ENCODE results near the gene B3GNT3.
A peak's percentile ranks its signal among the peaks of the same experiment; 100 is the strongest.

DNA sequence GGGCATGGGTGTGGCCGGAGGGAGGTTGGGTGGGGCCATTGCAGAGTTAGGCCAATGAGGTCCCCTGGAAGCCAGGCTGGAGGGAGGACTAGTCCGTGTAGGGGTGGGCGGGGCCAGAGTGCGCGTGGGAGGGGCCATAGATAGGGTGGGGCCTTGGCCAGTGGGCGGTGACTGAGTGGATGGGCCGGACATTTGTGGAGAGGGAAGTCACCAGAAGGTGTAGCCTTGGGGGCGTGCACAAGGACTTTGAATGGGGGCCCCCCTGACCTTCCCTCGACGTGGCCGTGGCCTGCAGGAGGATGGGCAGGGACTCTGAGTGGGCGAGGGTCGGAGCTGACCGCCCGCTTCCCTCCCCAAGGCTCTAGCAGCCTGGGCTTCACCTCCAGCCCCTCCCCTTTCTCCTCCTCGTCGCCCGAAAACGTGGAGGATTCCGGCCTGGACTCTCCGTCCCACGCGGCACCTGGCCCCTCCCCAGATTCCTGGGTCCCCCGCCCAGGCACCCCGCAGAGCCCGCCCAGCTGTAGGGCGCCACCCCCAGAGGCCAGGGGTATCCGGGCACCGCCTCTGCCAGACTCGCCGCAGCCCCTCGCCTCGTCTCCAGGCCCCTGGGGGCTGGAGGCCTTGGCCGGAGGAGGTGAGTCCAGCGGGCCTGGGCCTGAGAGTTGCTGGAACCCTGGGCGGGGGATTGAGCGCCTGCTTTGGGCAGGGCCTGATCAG lies 16.5 kb upstream of the B3GNT3 start:
- TF ChIP-seq, protein P1, sequence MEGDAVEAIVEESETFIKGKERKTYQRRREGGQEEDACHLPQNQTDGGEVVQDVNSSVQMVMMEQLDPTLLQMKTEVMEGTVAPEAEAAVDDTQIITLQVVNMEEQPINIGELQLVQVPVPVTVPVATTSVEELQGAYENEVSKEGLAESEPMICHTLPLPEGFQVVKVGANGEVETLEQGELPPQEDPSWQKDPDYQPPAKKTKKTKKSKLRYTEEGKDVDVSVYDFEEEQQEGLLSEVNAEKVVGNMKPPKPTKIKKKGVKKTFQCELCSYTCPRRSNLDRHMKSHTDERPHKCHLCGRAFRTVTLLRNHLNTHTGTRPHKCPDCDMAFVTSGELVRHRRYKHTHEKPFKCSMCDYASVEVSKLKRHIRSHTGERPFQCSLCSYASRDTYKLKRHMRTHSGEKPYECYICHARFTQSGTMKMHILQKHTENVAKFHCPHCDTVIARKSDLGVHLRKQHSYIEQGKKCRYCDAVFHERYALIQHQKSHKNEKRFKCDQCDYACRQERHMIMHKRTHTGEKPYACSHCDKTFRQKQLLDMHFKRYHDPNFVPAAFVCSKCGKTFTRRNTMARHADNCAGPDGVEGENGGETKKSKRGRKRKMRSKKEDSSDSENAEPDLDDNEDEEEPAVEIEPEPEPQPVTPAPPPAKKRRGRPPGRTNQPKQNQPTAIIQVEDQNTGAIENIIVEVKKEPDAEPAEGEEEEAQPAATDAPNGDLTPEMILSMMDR (IDR thresholded peaks at IDR 0.05 in 8 of 11, conservative IDR thresholded peaks at IDR 0.05 in 3 of 11): no peak
- TF ChIP-seq POLR2AphosphoS5 (IDR thresholded peaks at IDR 0.05) (peak in 1 of 3 donors; percentile 52), POLR2A (IDR thresholded peaks at IDR 0.05) (no peak)

Data from spleen (tissue), 7 donors.